ENCODE data around the gene CALB2.

- no peak for TF ChIP-seq CTCF (IDR thresholded peaks at IDR 0.05)
- no peak for TF ChIP-seq POLR2AphosphoS5 (IDR thresholded peaks at IDR 0.05)
Observed at GRCh38 chr16:71424626-71425025, 66.1 kb downstream of the CALB2 start.
